ENCODE results near the gene ABCB9. TPM values are rescaled to one million over a fixed set of nuclear protein-coding genes. Genes with fewer than 3 reads are reported as not detected.

Gene ABCB9
- total RNA-seq, 4 donors from 2014 or later = 4.9 to 6.8 (median 5.3) TPM

DNA sequence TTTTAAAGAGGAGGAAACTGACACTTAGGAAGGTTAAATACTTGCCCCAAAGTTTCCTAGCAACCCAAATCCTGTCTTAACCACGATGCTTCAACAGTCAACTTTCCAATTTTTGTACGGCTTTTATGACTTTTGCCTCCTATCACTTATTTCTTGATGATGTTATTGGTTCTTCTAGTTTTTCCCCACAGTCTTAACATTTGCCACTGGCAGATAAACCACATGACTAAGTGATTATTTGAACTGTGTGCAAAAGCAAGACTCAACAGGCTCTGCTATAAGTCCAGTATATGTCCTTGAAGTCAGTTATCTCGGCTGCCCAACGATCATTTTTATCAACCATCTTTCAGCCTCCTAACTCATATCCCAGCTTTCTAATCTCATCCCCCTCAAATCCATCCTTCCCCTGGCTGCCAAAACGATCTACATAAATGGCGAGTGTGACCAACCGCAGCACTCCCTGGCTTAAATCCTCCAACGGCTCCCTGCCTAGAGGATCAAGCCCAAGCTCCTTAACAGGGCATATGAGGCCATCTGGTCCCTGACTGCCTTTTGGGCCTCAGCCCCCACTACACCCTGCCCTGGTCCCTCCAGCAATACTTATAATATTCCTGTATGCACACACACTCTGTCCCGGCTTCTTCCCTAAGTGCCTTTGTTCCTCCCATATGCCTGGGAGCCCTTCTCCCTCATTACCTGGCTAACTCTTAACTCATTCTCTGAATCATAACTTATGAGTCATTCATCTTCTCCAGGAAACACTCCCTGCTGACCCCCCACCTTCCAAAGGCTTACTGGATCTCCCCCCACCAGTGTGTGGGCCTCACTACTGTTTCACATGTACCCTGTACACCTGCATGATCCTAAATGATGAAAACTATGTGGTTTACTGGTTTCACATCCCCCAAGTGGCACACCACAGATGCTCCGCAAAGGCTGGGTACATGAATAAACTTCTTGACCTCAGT lies 79.1 kb downstream of the ABCB9 start:
- H3K9me3 ChIP-seq = no peaks in the 10 kb centered on the region
- H3K4me1 ChIP-seq = peaks cover 73 to 82% of the 10 kb centered on the region in 2 donors
- H3K27ac ChIP-seq = peak overlapping the region; percentile 82 to 100 (median 95)
- DNase-seq = no peak
- no peaks in the 10 kb centered on the region for H3K36me3 ChIP-seq
- WGBS, 2 donors = 73 to 87% methylated on average over 10 of the region's 10 CpGs
- H3K27me3 ChIP-seq = no peaks in the 10 kb centered on the region
- H3K4me3 ChIP-seq (replicated peaks in 1 of 3) = no peak overlapping the region
- intact Hi-C loops (cut with DNase I) = no loop called here
- no peak for TF ChIP-seq CTCF (IDR thresholded peaks at IDR 0.05)
- TF ChIP-seq POLR2A (IDR thresholded peaks at IDR 0.05) = no peak

DNA sequence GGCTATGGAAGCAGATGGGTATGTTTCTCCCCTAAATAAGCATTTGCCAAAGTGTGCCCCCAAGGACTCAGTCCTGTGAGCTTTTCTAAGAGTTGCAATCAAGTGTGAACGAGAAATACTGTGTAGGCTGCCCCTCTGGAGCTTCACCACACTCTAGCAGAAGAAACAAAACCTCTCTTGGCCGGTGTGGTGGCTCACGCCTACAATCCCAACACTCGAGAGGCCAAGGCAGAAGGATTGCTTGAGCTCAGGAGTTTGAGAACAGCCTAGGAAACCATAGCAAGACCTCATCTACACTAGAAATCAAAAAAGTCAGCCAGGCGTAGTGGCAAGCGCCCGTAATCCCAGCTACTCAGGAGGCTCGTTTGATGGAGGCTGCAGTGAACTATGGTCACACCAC lies 80.1 kb downstream of the ABCB9 start:
- no peak for TF ChIP-seq CTCF (IDR thresholded peaks at IDR 0.05)
- TF ChIP-seq POLR2A (IDR thresholded peaks at IDR 0.05) = peak in 1 of 2 donors; percentile 32
- Histone ChIP-seq H3K4me1 (peaks cover 68 to 76% of the 10 kb centered on the region in 2 donors), H3K27me3 (no peaks in the 10 kb centered on the region), H3K36me3 (no peaks in the 10 kb centered on the region), H3K4me3 (replicated peaks in 1 of 3) (no peak overlapping the region), H3K9me3 (no peaks in the 10 kb centered on the region), H3K27ac (peak overlapping the region; percentile 82 to 100 (median 95))
- intact Hi-C loops (cut with DNase I) = no loop called here
- 51 to 59% methylated on average over 8 of the region's 8 CpGs for WGBS, 2 donors
- peak; percentile 73 to 75 for DNase-seq

DNA sequence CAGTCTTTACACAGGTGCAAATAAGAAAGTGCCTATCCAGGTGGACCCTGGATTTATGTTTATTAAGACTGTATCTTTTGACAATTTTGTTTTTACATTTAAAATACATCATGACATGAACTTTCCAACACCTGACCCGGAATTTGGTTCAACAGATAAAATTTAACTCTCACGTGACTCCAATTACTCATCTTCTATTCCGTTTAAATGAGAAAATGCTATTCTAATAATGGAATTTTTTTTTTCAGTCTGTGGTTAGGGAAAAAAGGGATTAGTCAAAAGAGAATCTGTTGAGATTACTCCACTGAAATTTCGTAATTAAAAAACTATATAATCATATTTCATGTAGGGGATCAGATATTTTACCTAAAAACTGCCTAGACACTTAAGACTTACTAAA lies 81.4 kb downstream of the ABCB9 start:
- Histone ChIP-seq H3K4me3 (replicated peaks in 1 of 3) (no peak overlapping the region), H3K4me1 (peaks cover 64 to 75% of the 10 kb centered on the region in 2 donors), H3K36me3 (no peaks in the 10 kb centered on the region), H3K27me3 (no peaks in the 10 kb centered on the region), H3K9me3 (no peaks in the 10 kb centered on the region), H3K27ac (peak overlapping the region in 1 of 3 donors; percentile 47)
- intact Hi-C loops (cut with DNase I) = no loop called here
- no peak for DNase-seq
- TF ChIP-seq CTCF (IDR thresholded peaks at IDR 0.05) = no peak
- TF ChIP-seq POLR2A (IDR thresholded peaks at IDR 0.05) = no peak
- 73 to 83% methylated on average over 4 of the region's 4 CpGs for WGBS, 2 donors

DNA sequence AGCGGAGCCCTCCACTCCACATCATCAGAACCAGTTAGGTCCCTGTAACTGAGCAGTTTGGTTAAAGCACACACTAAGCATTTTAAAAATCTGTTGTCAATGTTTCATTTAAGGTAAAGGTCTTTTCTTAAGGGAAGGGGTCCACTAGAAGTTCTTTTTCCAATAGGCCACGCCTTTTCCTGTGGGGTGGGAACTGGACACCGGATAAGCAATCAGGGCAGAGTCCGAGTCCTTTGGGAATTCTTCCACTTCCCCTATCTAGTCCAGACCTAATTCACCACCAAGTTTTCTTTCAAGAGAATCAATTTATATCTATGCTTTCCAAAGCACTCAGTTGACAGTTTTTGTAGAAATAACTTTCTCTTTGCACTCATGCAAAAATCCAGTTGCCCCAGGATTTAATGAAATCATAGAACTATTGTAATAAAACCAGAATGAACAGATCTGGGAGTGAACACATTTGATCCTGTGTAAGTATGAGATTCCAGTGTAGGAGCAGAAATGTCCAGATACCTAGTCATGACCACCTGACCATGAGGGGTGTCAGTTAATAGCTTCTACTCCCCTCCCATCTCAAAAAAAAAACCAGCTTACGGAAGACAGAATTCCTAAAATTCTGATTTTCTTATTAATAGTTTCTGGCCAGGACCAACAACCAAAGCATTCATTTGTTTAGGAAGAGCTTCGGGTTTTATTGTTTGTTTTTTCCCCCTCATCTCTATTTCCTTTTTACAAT lies 82.0 kb downstream of the ABCB9 start:
- no peak for DNase-seq
- Histone ChIP-seq H3K27ac (peak overlapping the region in 1 of 3 donors; percentile 47), H3K36me3 (no peaks in the 10 kb centered on the region), H3K9me3 (no peaks in the 10 kb centered on the region), H3K27me3 (no peaks in the 10 kb centered on the region), H3K4me3 (replicated peaks in 1 of 3) (no peak overlapping the region), H3K4me1 (peaks cover 64 to 75% of the 10 kb centered on the region in 2 donors)
- 74 to 78% methylated on average over 6 of the region's 6 CpGs for WGBS, 2 donors
- intact Hi-C loops (cut with DNase I) = no loop called here
- TF ChIP-seq CTCF (IDR thresholded peaks at IDR 0.05) (no peak), POLR2A (IDR thresholded peaks at IDR 0.05) (no peak)
